NCI-H510A (cell line): ENCODE data around the gene PBX3.

Source experiments
- DNase-seq: peaks from one replicate; lab custom pipeline; 2025; lab: John Stamatoyannopoulos, UW

PBX3 gene

GRCh38 chr9:125867751-125868415, 120.7 kb downstream of the PBX3 start:
- no peak for DNase-seq

DNA sequence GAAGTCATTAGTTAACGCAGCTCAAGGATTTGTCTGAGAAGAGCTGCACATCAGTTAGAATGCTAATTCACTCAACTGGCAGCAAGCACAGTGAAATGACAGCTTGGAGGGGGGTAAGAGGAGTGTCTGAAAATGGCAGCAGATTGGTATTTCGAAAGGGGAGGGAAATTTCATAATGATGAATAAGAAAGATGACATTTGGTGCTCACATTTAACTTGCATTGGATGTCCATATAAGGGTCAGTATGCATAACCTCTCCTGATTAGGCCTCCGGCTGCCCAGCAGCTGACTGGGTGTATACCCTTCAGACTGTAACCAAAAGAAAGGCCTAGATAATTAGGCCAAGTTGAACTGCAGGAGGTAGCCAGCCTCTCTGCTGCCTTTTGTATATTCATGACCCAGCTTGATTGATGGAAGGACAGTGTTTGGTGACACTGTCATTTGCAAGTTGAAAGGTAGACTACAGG, 131.0 kb downstream of the PBX3 start:
- DNase-seq = no peak

GRCh38 chr9:125881042-125881441, 133.9 kb downstream of the PBX3 start:
- DNase-seq = no peak

- DNase-seq = no peak
Measured at GRCh38 chr9:125883565-125884217, 136.5 kb downstream of the PBX3 start.

DNA sequence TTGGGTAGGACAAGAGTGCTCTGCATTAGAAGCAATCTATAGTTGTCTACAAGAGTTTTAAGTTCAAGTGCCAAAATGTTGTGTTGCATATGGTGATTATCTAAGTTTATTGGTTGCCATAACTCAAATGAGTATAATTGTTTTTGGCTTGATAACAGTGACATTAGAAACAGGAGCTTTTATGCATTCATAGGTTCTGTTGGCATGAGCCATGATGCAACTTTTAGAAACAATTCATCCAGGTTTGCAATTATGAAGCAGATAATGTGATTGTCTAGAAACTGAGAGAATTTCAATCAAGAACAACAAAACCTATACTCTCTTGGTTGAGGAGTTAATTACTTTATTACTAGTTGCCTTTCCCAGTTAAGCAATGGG, 137.0 kb downstream of the PBX3 start:
- no peak for DNase-seq

GRCh38 chr9:125885405-125886034, 138.3 kb downstream of the PBX3 start:
- DNase-seq = no peak

GRCh38 chr9:125886365-125886764, 139.2 kb downstream of the PBX3 start:
- no peak for DNase-seq

GRCh38 chr9:125887172-125887571, 140.0 kb downstream of the PBX3 start:
- no peak for DNase-seq

GRCh38 chr9:125888211-125888610, 141.0 kb downstream of the PBX3 start:
- DNase-seq = no peak

DNA sequence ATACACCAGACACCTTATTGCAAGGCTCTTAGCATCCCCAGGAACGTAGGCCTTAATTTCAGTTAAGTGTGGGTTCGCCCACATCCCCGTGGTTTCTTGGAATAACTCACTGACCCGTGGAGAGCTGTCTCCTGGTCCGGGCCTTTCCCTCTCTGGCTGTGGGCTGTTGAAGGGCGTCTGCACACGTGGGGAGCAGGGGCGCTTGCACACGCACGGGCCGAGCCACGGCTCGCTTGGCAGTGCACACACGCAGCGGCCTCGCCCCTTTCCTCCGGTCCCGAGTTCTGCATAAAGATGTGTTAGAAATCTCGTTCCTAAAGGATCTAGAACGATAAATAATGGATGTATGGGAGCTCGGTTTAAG, 141.9 kb downstream of the PBX3 start:
- DNase-seq = no peak

- no peak for DNase-seq
Measured at GRCh38 chr9:125889476-125890419, 142.6 kb downstream of the PBX3 start.

DNA sequence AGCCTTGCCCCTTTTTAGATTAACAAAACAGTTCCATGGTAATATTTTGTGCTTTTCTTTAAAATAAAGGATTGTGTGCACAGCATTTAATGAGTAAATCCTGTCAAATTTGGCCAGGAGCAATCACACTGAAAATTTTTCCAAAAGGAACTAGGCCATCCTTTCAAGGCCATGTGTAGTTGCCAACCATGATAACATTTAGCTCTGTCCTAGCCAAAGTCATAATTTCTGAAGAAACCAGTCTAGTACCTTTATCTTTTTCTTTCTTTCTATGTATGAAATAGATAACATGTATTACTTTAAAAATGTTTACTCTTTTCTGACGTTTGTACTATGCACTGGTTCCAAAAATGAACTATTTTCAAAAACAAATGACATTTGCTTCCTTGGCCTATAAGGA, 143.7 kb downstream of the PBX3 start:
- DNase-seq = no peak

DNA sequence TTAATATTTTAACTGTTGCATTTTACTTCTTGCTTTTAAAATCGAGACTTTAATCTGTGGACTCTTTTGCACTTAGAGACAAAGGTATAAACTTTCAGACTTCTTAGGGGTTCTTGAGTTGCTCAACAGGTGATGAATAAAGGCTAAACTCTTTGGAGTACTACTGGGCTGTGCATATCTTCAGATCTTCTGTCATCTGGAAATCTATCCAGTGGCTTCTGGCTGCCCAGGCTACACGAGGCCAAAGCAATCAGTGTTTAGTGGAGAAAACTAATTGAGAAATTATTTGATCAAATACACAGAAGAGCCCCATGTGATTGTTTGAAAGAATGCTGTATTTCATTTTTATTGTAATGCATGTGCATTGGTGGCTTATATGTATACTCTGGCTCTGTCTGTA, 146.1 kb downstream of the PBX3 start:
- DNase-seq = no peak

DNA sequence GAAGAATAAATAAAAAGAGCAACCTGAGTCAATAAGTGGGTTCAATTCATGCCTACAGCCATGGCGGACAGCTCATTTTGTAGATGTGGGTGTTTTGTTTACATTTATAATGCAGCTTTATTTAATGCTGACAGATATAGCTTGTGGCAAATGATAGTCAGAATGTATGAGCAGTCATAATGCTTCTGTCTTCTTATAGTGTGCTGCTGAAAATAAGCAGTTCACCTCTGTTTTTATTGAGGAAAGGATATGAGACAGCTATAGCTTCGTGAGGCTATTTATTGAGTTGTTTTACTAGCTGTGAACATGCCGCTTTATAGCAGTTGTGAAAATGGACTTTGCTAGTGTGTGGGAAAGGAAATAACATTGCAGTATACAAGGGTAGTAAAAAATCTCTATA, 147.4 kb downstream of the PBX3 start:
- DNase-seq = no peak

DNA sequence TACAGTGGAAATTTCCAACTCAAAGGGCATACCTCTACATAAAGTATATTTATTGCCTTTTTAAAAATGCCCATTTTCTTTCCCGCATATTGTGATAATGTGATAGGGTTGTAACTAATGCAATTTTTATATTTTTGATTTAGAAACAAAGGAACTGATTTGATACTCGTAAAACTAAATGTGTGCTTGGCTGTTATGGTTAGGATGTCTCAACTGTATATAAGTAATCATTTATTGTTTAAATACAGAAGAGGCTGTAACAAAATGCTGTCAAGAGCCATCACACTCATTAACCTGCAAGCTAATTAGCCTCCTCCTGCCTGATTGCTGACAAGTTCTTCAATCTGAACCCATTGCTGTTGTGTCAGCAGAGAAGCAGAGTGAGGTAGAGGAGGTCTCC, 149.2 kb downstream of the PBX3 start:
- no peak for DNase-seq

- no peak for DNase-seq
Measured at GRCh38 chr9:125896964-125897363, 149.8 kb downstream of the PBX3 start.

GRCh38 chr9:125897481-125897880, 150.3 kb downstream of the PBX3 start:
- no peak for DNase-seq

DNA sequence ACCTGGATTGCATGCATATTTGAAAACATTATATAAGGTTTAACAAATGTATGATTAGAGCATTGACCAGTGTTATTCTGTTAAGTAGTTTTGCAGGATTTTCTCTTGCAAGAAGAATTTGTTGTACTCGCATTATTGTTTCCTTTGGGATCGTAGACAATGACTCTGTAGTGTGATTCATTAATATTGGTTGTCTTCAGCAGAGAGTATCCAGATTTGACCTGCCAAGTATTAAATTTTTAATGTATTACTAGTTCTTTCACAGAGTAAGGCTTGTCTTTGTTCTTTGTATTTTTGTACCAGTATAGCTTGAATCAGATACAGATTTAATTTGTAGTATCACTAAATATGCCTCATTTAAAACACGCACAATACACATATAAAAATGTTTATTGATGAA, 155.0 kb downstream of the PBX3 start:
- DNase-seq = no peak

DNA sequence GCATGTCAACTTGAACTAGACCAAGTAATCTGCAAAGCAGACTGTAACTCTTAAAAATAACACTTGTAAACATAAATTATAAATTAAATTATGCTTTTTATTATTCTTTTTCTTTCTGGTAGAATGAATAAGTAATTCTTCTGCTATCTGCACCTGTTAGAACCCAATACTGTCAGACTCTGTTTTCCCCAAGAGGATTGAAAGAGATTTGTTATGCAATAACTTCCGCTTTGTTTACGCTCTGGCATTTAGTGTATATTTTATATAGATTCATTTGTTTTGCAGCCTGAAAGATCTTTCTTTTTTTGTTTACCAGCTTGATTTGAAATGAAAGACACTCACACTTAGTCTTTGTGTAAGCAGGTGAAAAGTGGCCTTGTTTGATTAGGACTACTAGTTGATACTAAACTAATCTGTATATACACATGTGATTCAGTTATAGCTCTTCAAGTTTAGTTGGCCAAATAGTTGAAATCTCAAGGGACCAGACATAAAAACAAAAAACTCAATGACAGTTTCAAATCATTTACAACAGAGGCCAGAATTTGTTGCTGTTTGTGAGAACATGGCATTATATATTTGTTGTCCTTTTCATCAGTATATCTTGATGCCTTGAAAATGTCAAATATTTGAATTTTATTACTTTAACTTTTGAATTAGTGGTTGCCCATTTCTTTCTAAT, 155.8 kb downstream of the PBX3 start:
- DNase-seq = no peak

- DNase-seq = peak; percentile 85
Measured at GRCh38 chr9:125904155-125904851, 157.1 kb downstream of the PBX3 start.

DNA sequence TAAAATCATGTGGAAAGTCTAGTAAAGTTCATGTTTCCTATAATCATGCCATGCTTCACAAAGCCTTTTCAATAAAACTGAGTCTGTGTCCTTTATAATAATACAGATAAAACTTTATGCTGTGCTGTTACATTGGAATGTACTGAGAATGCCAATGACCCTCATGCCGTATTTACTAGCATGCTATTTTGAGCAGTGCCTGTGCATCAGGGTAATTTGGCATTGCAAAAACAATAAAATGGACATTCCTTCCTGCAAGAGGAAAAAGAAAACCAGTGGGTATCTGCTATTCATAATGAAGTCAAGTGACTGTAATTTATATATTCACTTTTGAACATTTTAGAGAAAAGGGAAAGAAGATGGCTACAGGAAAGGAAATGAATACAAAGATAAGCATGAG, 159.0 kb downstream of the PBX3 start:
- DNase-seq = no peak
